HepG2 (cell line): ENCODE data around the gene ZSCAN31. TPM values are rescaled to one million over a fixed set of nuclear protein-coding genes. Genes with fewer than 3 reads are reported as not detected.
A peak's percentile ranks its signal among the peaks of the same experiment; 100 is the strongest.

Experiments
- ATF3 ChIP-seq: sonication (generic); formaldehyde crosslinking; IDR thresholded peaks from 2 replicates; pipeline ENCODE4 v1.4.0; 2020; ENCODE audit warnings: missing genetic modification reagents
- HNF1B ChIP-seq: sonication (generic); formaldehyde crosslinking; IDR thresholded peaks from 2 replicates; pipeline ENCODE4 v1.5.1; 2020; ENCODE audit warnings: mild to moderate bottlenecking, moderate library complexity, missing genetic modification reagents
- KAT2B ChIP-seq: fragments of 150-350 bp; IDR thresholded peaks from 2 replicates; pipeline ENCODE4 v1.6.1; 2014; ENCODE audit warnings: low read depth, low read length, borderline replicate concordance
- PHB2 ChIP-seq: fragments of 450-650 bp; IDR thresholded peaks from 2 replicates; pipeline ENCODE4 v1.6.1; 2018; ENCODE audit not compliant: partially characterized antibody
- RAD21 ChIP-seq: fragments of 450-650 bp; formaldehyde crosslinking; IDR thresholded peaks from 2 replicates; pipeline ENCODE4 v1.5.0; 2020; ENCODE audit warnings: mild to moderate bottlenecking
- THYN1 ChIP-seq: sonication (generic); formaldehyde crosslinking; IDR thresholded peaks from 2 replicates; pipeline ENCODE4 v1.8.1; 2023; ENCODE audit warnings: low read depth, mild to moderate bottlenecking, moderate library complexity, missing genetic modification reagents, borderline replicate concordance
- ZBTB34 ChIP-seq: sonication (generic); formaldehyde crosslinking; IDR thresholded peaks from 2 replicates; pipeline ENCODE4 v1.8.0; 2022; ENCODE audit warnings: mild to moderate bottlenecking, missing genetic modification reagents
- ZMYM3 ChIP-seq: sonication (generic); formaldehyde crosslinking; IDR thresholded peaks from 2 replicates; pipeline ENCODE4 v1.5.1; 2020; ENCODE audit warnings: mild to moderate bottlenecking, missing genetic modification reagents
- ZNF10 ChIP-seq: sonication (generic); formaldehyde crosslinking; IDR thresholded peaks from 2 replicates; pipeline ENCODE4 v1.4.0; 2020; ENCODE audit warnings: mild to moderate bottlenecking, low read depth, missing genetic modification reagents, borderline replicate concordance
- ZNF260 ChIP-seq: sonication (generic); formaldehyde crosslinking; IDR thresholded peaks from 2 replicates; pipeline ENCODE4 v1.4.0; 2020; ENCODE audit warnings: missing genetic modification reagents, low read depth, mild to moderate bottlenecking, borderline replicate concordance
- ZNF281 ChIP-seq: sonication (generic); formaldehyde crosslinking; IDR thresholded peaks from 2 replicates; pipeline ENCODE4 v1.4.0; 2020; ENCODE audit warnings: missing genetic modification reagents, borderline replicate concordance
- ZNF362 ChIP-seq: sonication (generic); formaldehyde crosslinking; IDR thresholded peaks from 2 replicates; pipeline ENCODE4 v1.4.0; 2020; ENCODE audit warnings: missing genetic modification reagents, mild to moderate bottlenecking, borderline replicate concordance
- ZNF552 ChIP-seq: sonication (generic); formaldehyde crosslinking; IDR thresholded peaks from 2 replicates; pipeline ENCODE4 v1.9.0; 2022; ENCODE audit warnings: missing genetic modification reagents, mild to moderate bottlenecking, borderline replicate concordance
- ZNF597 ChIP-seq: sonication (generic); formaldehyde crosslinking; IDR thresholded peaks from 2 replicates; pipeline ENCODE4 v1.5.0; 2020; ENCODE audit warnings: missing genetic modification reagents
- ZNF614 ChIP-seq: IDR thresholded peaks from 2 replicates; pipeline ENCODE4 v1.6.1; 2018; ENCODE audit warnings: missing biosample characterization, missing genetic modification reagents, inconsistent platforms, borderline replicate concordance
- ZNF776 ChIP-seq: sonication (generic); formaldehyde crosslinking; IDR thresholded peaks from 2 replicates; pipeline ENCODE4 v1.4.0; 2020; ENCODE audit warnings: mild to moderate bottlenecking, missing genetic modification reagents
- ZNF781 ChIP-seq: sonication (generic); formaldehyde crosslinking; IDR thresholded peaks from 2 replicates; pipeline ENCODE4 v1.5.1; 2020; ENCODE audit warnings: borderline replicate concordance, mild to moderate bottlenecking, missing genetic modification reagents; ENCODE audit errors: not compliant biosample characterization
- ZNF788 ChIP-seq: sonication (generic); formaldehyde crosslinking; IDR thresholded peaks from 2 replicates; pipeline ENCODE4 v1.5.0; 2020; ENCODE audit warnings: mild to moderate bottlenecking, missing genetic modification reagents, borderline replicate concordance
- ZSCAN9 ChIP-seq: IDR thresholded peaks from 2 replicates; pipeline ENCODE4 v1.6.1; 2016; ENCODE audit warnings: borderline replicate concordance
- polyA plus RNA-seq, 8 experiments: library from polyadenylated mRNA; depleted of rRNA in 3 of 8; stranded (reverse) in 7 of 8; unstranded in 1 of 8; fragments of >200 nt; fragmentation: Illumina TruSeq in 4 of 8; extraction: Trizol in 4 of 8; gene quantifications; 2 replicates each; pipeline versions ENCODE4 v1.2.1 to v1.2.3, GENCODE V29; 2011 to 2016; ENCODE audit warnings: low read depth in 4 of 8, missing spikeins in 1 of 8, mixed read lengths in 1 of 8; ENCODE audit not compliant: insufficient read depth in 1 of 8
- total RNA-seq, 5 experiments: library from RNA; depleted of rRNA; stranded (reverse); fragments of >200 nt; fragmentation: Illumina TruSeq; extraction: Trizol; gene quantifications; 2 replicates each; pipeline ENCODE4 v1.2.3, GENCODE V29; 2016; ENCODE audit warnings: low read depth in 1 of 5

ZSCAN31 gene
- total and polyA plus RNA-seq, 2 of the 13 experiments (the other 11 are each of a cell fraction or from before 2014, with no cell fraction given) = 5.3 to 6.2 TPM

GRCh38 chr6:28335564-28336283 is at the start of gene ZSCAN31 (continued):
- no peak for TF ChIP-seq ZBTB34 (CRISPR knock-in tag)
- no peak for TF ChIP-seq ZNF10 (CRISPR knock-in tag)
- no peak for TF ChIP-seq PHB2
- no peak for TF ChIP-seq THYN1 (CRISPR knock-in tag)
- no peak for TF ChIP-seq ZNF281 (CRISPR knock-in tag)
- peak; percentile 67; the same call in 1 of the 2 replicates for TF ChIP-seq ZNF362 (CRISPR knock-in tag)
- peak; percentile 58; the same call in 1 of the 2 replicates for TF ChIP-seq ZMYM3 (CRISPR knock-in tag)
- peak; percentile 40 for TF ChIP-seq HNF1B (CRISPR knock-in tag)
- TF ChIP-seq ZNF614 (CRISPR knock-in tag) = peak; percentile 73
- TF ChIP-seq KAT2B = no peak
- TF ChIP-seq ZNF781 (CRISPR knock-in tag) = peak; percentile 80
- TF ChIP-seq ZNF788 (CRISPR knock-in tag) = 0 out of 2 replicates have a peak, but pooled peaks have one; percentile 44
- TF ChIP-seq RAD21 (CRISPR knock-in tag) = 0 out of 2 replicates have a peak, but pooled peaks have one; percentile 17
- TF ChIP-seq ATF3 = no peak; the same call in 1 of the 2 replicates
- no peak for TF ChIP-seq ZNF260 (CRISPR knock-in tag)
- TF ChIP-seq ZNF776 (CRISPR knock-in tag) = no peak
- TF ChIP-seq ZSCAN9 (CRISPR knock-in tag) = no peak; the same call in 1 of the 2 replicates
- no peak; the same call in 1 of the 2 replicates for TF ChIP-seq ZNF552
- no peak for TF ChIP-seq ZNF597 (CRISPR knock-in tag)
